Left renal cortex interstitium (tissue), 4 donors: ENCODE measurements around the gene NEAT1. TPM values are rescaled to one million over a fixed set of nuclear protein-coding genes. Genes with fewer than 3 reads are reported as not detected.
"Not testable (repeated sequence)": the region's sequence is repeated elsewhere in the genome, so short reads cannot be mapped to it uniquely, and the experiment has no call there.

Experiments used
- DNase-seq, 4 donors: peaks; one replicate each; pipeline ENCODE4 v3.0.0-alpha.2; 2013; ENCODE audit warnings: low read depth in 4 of 4, low spot score in 2 of 4, missing footprints in 1 of 4
- polyA plus RNA-seq, 4 donors: library from polyadenylated mRNA; unstranded; fragments of 120-200 nt; gene quantifications; one replicate each; pipeline ENCODE4 v1.2.1, GENCODE V29; 2013; ENCODE audit not compliant: insufficient read length in 4 of 4

NEAT1 gene
- polyA plus RNA-seq, 4 donors, result 71.3 to 336 (median 211) TPM

DNA sequence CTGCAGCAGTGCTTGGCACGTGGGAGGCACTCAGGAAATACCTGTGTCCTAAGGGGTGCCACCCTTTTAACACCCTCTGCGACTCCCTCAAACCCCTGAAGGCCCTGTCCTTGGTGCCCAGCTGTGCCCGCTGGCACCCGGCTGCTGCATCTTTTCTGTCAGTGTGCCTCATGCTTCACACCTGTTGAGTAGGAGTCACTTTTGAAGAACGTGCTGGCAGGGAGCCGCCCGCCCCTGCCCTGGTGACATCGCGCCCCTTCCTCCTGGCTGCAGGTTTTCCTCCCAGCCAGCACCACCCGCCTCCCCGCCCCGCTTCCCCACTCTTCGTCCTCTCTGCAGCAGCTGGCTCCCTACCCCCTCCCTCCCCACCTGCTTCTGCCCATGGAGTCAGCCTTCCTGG lies 18.4 kb upstream of the NEAT1 start:
- no peak for DNase-seq

DNA sequence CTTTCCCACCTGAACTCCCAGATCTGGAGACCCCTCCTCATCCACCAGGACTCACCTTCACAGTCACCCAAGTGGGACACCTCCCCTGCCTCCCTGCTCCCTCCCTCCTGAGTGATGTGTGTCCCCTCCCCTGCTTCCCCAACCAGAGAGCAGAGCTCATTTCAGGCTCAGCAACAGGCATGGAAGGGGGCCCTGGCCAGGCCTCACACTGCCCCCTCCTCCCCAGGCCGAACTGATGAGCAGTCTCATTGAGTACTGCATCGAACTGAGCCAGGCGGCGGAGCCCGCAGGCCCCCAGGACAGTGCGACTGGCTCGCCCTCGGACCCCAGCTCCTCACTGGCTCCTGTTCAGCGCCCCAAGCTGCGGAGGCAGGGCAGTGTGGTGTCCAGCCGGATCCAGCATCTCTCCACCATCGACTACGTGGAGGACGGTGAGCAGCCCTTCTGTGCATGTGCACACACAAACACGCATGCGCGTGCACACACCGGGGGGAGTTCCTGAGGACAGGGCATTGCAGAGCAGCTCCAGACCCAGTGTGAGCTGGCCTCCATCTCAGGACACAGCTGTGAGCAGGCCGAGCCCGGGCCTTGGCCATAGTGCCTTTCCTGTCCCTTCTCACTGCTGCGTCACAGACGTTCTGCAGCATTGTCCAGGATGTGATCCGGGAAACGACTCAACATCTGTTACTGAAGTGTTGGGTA lies 17.8 kb upstream of the NEAT1 start:
- no peak for DNase-seq

DNA sequence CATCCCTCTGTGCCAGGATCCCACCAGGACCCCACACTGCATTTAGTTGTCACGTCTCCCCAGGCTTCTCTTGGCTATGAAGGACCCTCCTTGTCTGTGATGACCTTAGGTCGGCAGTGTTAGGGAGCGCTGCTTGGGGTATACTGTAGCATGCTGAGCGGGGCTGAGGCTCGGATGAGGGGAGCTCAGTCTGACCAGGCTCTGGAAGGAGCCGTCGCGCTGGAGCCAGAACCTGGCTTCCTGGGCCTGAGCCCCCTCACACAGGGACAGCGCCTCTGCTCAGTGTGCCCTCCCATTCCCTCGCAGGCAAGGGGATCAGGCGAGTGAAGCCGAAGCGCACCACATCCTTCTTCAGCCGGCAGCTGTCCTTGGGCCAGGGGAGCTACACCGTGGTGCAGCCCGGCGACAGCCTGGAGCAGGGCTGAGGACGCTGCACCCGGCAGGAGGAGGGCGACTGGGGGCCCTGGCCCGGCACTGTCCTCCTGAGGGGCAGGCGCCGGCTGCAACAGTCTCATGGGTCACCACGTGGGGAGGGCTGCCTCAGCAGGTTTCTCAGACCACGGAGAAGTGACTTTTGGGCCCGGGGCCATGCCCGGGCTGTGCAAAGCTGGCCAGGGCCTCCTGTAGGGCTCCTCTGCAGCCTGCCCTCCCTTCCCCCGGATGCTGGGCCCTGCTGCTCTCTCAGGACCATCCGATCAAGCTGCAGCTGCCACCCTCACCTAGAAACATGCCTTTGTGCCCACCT lies 11.5 kb upstream of the NEAT1 start:
- no peak for DNase-seq

DNA sequence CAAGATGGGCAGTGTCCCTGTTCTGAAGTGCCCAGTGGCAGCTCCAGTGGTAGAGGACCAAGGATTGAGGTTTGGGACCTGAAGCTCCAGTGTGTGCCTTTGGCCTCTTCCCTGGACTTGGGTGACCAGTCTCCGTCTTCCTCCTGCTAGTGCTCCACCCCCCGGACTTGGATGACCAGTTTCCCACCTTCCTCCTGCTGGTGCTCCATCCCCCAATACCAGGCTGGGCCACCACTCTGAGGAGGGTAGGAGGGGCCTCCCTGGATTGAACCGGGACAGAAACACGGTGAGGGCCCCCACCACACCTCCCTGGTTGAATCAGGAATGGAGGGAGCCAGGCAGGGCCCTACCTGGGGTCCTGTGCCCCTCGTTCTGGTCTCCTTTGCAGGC lies 10.9 kb upstream of the NEAT1 start:
- DNase-seq, result no peak

DNA sequence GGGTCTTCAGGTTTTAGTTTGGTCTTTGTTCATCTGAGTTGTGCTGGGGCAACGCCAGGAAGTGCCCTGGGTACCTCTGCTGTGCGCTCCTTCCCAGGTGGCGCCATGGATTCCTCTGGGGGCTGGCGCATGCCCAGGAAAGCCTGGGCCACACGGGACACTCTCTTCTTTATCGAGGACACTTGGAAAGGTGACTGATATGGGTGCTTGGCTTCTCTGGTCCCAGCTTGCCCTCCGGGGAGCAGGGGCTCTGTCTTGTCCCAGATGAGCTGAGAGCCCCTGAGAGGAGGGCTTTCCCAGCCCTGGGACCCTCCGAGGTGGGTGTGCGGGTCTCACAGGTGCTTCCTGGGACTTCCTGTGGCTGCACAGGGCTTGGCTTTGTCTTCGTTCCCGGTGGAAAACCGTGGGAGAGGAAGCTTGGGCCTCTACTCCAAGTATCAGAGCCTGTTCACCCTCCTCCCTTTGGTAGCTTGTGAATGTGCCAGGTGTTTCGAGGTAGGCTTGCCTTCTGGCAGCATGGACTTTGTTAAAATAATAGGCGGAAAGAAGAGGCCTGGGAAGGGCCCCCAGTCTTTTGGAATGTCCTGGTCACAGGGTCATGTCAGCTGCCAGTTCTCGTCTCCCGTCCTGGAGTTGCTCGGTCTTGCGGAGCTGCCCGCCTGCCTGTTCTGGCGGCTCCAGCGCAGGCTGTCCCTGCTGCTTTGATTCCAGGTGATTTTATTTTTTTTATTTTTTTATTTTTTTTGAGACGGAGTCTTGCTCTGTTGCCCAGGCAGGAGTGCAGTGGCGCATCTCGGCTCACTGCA lies 10.1 kb upstream of the NEAT1 start:
- DNase-seq, result no peak

DNA sequence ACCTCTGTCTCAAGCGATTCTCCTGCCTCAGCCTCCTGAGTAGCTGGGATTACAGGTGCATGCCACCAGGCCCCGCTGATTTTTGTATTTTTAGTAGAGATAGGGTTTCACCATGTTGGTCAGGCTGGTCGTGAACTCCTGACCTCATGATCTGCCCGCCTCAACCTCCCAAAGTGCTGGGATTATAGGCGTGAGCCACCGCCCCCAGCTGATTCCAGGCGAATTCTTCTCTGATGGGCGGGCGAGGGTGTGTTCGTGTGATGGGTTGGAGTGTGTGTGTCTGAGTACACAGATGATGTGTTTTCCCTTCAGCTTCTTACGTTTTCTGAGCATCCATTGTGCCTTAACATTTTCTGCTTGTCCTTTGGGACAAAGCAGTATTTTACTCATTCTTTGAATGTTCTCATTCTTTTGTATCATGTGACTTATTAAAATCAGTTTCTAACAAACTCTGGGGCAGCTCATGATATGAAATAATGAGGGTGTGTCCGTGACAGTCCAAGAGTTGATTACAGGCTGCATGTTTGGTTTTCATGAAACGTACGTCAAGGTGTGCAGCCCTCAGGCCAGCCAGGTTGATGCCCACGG lies 9.4 kb upstream of the NEAT1 start:
- not testable (repeated sequence) for DNase-seq

DNA sequence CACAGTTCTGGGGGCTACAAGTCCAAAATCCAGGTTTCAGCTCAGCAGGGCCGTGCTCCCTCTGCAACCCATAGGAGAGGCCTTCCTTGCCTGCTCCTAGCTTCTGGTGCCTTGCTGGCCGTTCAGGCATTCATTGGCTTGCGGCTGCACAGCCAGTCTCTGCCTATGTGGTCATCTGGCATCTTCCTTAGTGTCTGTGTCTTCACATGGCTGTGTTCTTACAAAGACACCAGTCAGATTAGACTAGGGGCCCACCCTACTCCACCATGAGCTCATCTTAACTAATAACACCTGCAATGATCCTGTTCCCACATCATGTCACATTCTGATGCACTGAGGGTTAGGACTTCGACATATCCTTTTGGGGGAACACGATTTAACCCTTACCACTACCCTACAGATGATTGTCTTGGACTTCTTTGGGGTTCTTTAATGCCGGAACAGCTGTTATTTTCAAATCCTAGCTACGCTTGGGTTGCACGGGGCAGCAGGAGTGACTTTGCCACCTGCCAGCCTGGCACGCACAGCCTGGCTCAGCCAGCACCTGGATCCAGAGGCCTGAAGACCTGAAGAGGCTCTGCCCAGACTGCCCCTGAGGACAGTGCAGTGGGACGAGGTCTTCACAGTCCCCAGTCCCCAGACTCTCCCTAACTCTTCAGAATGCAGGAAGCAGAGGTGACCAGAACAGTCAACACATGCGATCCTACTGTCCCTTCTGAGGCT lies 7.7 kb upstream of the NEAT1 start:
- no peak for DNase-seq

DNA sequence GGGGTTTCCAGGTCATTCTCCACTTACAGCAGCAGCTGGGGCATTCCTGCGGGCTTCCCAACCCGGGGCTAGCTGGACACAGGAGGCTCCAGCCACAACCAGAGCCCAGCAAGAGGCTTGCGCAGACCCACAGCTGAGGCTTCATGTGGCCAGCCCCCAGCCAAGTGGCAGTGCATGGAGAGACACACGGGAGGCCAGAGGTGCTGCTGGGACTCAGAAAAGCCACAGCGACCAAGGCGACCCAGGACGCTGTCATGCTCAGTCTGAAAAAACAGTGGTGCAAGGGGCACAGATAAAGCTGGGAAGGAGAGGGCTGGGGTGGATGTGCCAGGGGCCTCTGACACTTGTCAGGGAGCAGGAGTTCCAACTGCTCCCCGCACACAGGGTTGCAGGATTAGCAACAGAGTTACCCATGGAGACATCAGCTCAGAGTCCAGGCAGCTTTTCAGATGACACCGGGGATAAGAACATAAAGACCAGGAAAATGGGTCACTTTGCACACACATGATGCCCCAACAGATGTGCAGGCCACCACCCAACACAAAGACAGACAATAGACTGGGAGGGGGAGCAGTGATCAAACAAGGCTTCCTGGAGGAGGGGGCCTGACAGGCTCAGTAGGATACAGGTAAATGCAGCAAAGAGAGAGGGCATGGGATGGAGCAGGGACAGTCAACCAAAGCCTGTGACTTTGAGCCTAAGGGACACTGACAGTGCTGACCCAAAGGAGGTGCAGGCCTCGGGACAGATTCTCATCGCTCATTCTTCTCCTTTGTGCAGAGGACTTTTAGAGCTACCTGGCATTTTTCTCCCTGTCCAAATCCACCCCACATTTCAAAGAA lies 6.9 kb upstream of the NEAT1 start:
- DNase-seq, result no peak

DNA sequence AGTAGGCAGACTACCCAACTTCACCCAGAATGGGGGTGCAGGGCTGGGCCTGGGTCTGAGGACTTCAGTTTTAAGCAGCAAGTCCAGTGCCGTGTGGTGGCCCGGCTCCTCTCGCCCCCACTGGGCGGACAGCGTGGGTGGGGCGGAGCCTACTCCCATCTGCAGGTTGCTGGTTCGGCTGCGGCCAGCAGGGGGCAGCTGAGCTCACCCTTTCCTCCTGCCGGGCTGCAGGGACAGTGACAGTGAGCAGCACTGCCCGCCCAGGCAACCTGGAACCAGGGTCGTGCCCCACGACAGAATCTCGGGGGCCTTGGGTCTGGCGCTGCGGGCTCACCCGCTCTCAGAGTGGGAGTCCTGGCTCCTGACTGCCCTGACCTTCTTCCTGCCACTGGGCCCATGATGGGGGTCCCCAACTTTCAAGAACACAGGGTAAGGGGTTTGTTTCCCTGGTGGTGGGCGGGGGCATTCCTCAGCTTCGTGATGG lies 6.2 kb upstream of the NEAT1 start:
- peak in 1 of 4 donors; percentile 70 for DNase-seq

DNA sequence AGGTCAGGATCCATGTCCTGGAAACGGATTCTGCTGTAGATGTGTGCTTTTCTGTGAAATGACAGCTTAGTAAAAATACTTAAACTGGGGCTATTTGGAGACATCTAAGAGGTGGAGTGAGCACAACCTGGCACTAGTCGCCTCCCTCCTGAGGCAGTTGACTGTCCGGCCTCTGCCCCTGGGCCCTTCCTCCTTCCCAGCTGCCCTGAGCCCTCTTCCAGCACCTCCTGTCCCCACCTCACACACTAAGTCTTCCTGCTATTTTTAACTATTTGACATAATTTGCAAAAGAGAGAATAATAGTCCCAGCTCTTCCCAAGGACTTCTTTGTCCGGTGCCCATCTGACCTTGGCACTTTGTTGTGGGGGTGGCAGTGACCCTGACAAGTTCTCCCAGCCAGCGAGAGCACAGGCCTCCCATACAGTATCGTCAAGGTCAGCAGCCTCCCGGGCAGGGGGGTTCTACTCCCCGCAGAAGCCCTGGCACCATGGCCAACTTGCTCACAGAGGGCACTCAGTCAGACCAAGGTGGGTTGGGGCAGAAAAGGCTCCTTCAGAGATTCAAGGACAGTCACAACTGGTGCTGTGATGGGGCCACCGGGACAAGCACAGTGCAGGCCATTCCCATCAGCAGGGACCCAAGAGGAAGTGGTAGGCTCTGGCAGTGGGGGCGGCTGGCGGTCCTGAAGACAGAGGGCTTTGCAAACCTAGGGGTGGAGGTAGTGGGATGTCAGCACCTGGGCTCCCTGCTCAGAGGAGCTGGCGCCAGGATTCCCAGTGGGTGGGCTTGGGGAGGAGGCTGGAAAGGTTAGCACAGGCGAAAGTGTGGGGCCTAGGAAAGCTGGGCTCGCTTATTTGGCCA lies 5.5 kb upstream of the NEAT1 start:
- no peak for DNase-seq

DNA sequence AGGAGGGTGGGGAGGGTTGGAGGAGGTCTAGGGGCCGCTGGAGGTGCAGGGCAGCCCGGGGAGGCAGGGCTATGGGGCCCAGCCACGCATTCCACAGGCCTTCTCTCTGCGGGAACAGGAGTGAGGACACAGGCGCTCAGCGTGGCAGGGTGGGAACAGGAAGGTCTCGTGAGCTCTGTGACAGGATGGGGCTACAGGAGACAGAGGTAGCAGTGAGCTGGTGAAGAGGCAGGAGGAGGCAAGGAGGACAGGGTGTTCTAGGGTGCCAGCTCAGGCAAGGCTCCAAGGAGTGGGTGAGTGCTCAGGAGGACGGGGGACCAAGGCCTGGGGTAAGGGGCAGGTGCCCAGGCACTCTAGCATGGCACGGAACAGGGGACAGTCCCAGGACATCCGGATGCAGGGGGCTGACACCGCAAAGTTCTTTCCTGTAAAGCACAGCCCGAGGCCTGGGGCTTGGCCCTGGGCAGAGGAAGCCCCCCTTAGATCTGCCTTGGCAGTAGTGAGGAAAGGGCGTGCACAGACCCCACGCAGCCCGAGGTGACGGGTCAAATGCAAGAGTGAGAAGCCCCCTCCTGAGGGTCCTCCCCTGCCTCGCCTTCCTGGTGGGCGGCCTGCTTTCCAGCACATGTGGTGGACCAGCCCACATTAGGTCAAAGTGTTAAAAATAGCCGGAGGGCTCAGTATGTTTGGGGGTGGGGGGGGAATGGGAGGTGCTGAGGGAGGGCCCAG lies 4.7 kb upstream of the NEAT1 start:
- DNase-seq, result no peak

DNA sequence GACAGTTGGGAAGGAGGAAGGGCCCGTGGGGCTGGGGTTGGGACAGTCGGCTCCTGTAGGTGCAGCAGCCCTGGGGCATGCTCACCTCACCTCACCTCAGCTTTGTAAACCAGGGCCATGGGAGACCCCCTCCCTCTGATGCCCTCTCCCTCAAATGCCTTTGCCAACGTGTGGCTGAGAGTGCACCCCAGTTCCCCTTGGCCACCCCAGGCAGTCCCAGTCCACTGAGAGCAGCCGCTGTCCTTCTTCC lies 4.2 kb upstream of the NEAT1 start:
- no peak for DNase-seq

DNA sequence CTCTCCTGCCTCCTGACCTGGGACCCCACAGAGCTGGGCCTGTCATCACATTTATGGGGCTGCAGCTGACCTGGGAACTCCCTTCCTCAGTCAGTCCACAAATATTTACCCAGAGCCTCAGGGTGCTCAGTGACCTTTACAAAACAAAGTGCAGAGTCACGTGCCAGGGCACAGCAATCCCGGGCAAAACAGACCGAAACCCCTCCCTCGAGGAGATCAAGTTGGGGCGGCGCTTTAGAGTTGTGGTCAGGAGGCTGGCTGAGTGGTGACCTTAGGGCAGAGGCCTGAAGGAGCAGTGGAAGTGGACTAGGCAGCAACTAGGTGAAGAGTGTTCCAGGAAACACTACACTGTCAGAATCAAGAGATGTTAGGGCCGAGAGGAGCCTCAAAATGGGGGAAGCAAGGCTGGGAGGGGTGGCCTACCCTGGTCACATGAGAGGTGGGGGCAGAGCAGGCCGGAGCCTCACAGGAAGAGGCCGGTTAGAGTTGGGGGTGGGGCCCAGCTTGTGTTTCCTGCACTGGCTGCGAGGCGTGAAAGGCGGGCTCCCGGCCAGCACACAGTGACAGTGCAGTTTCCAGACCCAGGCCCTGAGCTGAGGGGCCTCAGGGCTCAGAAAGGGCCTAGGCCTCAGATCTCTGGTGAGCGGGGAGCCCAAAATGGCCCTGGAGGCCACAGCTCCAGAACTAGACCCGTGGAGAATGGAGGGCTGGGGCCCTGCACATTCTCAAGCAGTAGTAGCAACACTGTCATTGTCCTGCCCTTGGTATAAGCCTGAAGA lies 3.7 kb upstream of the NEAT1 start:
- DNase-seq, result peak; percentile 85 to 93 (median 89)

DNA sequence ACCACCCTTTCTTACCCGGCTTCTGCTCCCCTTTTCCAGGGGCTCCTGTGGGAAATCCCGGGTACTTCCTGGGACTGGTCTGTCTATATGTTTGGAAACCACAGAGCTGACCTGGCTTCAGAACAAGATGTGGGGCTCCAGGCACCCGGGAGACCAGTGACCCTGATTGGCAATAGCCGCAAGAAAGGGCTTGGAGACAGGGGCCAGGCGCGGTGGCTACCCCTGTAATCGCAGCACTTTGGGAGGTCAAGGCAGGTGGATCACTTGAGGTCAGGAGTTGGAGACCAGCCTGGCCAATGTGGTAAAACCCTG lies 3.2 kb upstream of the NEAT1 start:
- DNase-seq, result no peak

DNA sequence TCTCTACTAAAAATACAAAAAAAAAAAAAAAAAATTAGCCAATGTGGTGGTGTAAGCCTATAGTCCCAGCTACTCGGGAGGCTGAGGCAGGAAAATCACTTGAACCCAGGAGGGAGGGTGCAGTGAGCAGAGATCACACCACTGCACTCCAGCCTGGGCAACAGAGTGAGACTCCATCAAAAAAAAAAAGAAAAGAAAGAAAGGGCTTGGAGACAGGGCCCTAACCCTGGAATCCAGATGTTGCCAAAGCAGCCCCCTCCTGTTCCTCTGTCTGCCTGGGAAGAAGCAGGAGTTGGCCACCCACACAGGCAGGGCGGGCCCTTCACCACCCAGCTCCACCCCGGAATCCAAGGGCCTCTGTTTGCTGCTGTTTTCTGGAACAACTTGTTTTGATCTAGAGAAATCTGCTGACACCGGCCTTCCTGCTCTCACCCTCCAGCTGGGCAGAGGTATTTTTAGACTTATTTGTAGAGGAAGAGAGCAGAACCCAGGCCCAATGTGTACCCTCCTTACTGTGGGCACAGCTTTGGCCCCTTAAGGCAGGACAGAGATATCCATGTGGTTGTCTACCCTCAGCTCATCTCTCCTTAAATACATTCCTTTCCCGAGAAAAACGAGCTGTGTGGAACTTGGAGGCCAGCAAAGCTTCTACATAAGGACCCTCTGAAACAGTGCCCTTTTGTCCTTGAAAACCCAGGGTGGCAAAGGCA lies 2.7 kb upstream of the NEAT1 start:
- peak in 1 of 4 donors; percentile 45 for DNase-seq

DNA sequence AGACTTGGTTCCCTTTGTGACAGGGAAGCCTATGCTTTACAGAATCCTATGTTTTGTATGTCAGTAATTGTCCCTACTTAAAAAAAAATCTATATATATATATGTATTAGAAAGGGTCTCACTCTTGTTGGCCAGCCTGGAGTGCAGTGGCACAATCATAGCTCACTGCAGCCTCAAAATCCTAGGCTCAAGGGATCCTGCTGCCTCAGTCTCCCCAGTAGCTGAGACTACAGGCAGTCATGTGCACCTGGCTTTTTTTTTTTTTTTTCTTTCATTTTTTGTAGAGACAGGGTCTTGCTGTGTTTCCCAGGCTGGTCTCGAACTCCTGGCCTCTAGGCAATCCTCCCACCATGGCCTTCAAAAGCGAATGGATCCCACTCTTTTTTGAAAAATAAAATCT lies 2.1 kb upstream of the NEAT1 start:
- no peak for DNase-seq
